Testis (tissue), 2 donors: ENCODE results near the gene CPNE9.

Source experiments
- POLR2A ChIP-seq: fragments of 450-650 bp; IDR thresholded peaks from one replicate; pipeline ENCODE4 v1.6.1; 2017; ENCODE audit warnings: antibody characterized with exemption, mild to moderate bottlenecking, moderate library complexity
- TF ChIP-seq, protein P1 (sequence below), 3 experiments: fragments of 450-650 bp in 2 of 3; fragments of 200-600 bp in 1 of 3; sonication (generic) in 1 of 3; IDR thresholded peaks; one replicate each; pipeline ENCODE4 v1.5.1; 2016 to 2019; ENCODE audit warnings: antibody characterized with exemption in 3 of 3, mild to moderate bottlenecking in 2 of 3, moderate library complexity in 1 of 3

- TF ChIP-seq, protein P1, sequence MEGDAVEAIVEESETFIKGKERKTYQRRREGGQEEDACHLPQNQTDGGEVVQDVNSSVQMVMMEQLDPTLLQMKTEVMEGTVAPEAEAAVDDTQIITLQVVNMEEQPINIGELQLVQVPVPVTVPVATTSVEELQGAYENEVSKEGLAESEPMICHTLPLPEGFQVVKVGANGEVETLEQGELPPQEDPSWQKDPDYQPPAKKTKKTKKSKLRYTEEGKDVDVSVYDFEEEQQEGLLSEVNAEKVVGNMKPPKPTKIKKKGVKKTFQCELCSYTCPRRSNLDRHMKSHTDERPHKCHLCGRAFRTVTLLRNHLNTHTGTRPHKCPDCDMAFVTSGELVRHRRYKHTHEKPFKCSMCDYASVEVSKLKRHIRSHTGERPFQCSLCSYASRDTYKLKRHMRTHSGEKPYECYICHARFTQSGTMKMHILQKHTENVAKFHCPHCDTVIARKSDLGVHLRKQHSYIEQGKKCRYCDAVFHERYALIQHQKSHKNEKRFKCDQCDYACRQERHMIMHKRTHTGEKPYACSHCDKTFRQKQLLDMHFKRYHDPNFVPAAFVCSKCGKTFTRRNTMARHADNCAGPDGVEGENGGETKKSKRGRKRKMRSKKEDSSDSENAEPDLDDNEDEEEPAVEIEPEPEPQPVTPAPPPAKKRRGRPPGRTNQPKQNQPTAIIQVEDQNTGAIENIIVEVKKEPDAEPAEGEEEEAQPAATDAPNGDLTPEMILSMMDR (IDR thresholded peaks at IDR 0.05) = no peak
- TF ChIP-seq POLR2A = no peak
Measured at GRCh38 chr3:9761919-9762318, 58.3 kb downstream of the CPNE9 start.
